K562 (cell line): ENCODE measurements around the gene LIN28A.

Experiments used
- BACH1 ChIP-seq: fragments of 200-800 bp; sonication (Bioruptor generic); IDR thresholded peaks from 2 replicates; pipeline ENCODE4 v1.6.1; 2016; ENCODE audit warnings: missing genetic modification characterization, missing compliant biosample characterization
- HINFP ChIP-seq: fragments of 450-650 bp; conservative IDR thresholded peaks from 2 replicates; pipeline ENCODE4 v1.6.1; 2016; ENCODE audit warnings: missing genetic modification characterization, low read depth, mild to moderate bottlenecking, control low read depth, missing compliant biosample characterization
- MTA3 ChIP-seq: fragments of 450-650 bp; formaldehyde crosslinking; IDR thresholded peaks from 2 replicates; pipeline ENCODE4 v1.6.1; 2017; ENCODE audit warnings: mild to moderate bottlenecking, borderline replicate concordance
- MXI1 ChIP-seq: IDR thresholded peaks from 2 replicates; pipeline ENCODE4 v1.6.1; 2011; ENCODE audit warnings: low read depth, mild to moderate bottlenecking, improper control_type of control experiment, low read length
- NCOA2 ChIP-seq, 2 experiments: fragments of 450-650 bp; IDR thresholded peaks; 2 replicates each; pipeline ENCODE4 v1.6.1; 2018; ENCODE audit warnings: mild to moderate bottlenecking in 2 of 2, moderate library complexity in 1 of 2; ENCODE audit not compliant: partially characterized antibody in 2 of 2
- NFIC ChIP-seq: fragments of 450-650 bp; IDR thresholded peaks from 2 replicates; pipeline ENCODE4 v1.6.1; 2017; ENCODE audit warnings: mild to moderate bottlenecking, inconsistent platforms
- POLR2AphosphoS5 ChIP-seq: IDR thresholded peaks from 2 replicates; pipeline ENCODE4 v1.6.1; 2011; ENCODE audit warnings: mild to moderate bottlenecking, low read depth, low read length, moderate library complexity; ENCODE audit not compliant: control insufficient read depth, insufficient read depth
- POLR2G ChIP-seq: fragments of 200-400 bp; formaldehyde crosslinking; IDR thresholded peaks from 2 replicates; pipeline ENCODE4 v1.6.1; 2017; ENCODE audit warnings: low read depth, mild to moderate bottlenecking, antibody characterized with exemption, low read length, moderate library complexity
- SIX5 ChIP-seq, 2 experiments: IDR thresholded peaks; 2 replicates each; pipeline ENCODE4 v1.6.1; 2011; ENCODE audit warnings: low read length in 2 of 2, borderline replicate concordance in 1 of 2, low read depth in 1 of 2, mild to moderate bottlenecking in 1 of 2, moderate library complexity in 1 of 2; ENCODE audit not compliant: insufficient read depth in 1 of 2
- SP1 ChIP-seq: sonication (generic); formaldehyde crosslinking; IDR thresholded peaks from 2 replicates; pipeline ENCODE4 v1.8.1; 2022; ENCODE audit warnings: mild to moderate bottlenecking, missing genetic modification reagents
- TARDBP ChIP-seq: fragments of 450-650 bp; IDR thresholded peaks from 2 replicates; pipeline ENCODE4 v1.6.1; 2016
- ZNF830 ChIP-seq: fragments of 250-450 bp; sonication (Bioruptor Pico); IDR thresholded peaks from 2 replicates; pipeline ENCODE4 v1.5.0; 2021; ENCODE audit warnings: mild to moderate bottlenecking

GRCh38 chr1:26368486-26368885, 42.1 kb upstream of the LIN28A start:
- no peak for TF ChIP-seq MXI1
- TF ChIP-seq BACH1 = no peak
- TF ChIP-seq TARDBP = no peak
- no peak for TF ChIP-seq POLR2AphosphoS5
- TF ChIP-seq POLR2G = no peak
- TF ChIP-seq NCOA2 (IDR thresholded peaks at IDR 0.05; ENCODE audit: partially characterized antibody in 2 of 2) = no peak
- no peak for TF ChIP-seq SP1 (CRISPR knock-in tag)
- TF ChIP-seq SIX5 (IDR thresholded peaks at IDR 0.05; ENCODE audit: borderline replicate concordance in 1 of 2, insufficient read depth in 1 of 2, low read depth in 1 of 2, low read length in 2 of 2) = no peak
- TF ChIP-seq ZNF830 (CRISPR knock-in tag) = no peak
- TF ChIP-seq HINFP (tag) = no peak
- TF ChIP-seq MTA3 = no peak
- no peak for TF ChIP-seq NFIC
